Right kidney (tissue), 1 donor: Measurements from ENCODE around the gene AFAP1L2.

Experiments
- DNase-seq: peaks from one replicate; pipeline ENCODE4 v3.0.0-alpha.2; 2016

The AFAP1L2 gene

GRCh38 chr10:114412907-114413797 lies 8.8 kb upstream of the AFAP1L2 start:
- DNase-seq: no peak

GRCh38 chr10:114408968-114409444 lies 4.7 kb upstream of the AFAP1L2 start:
- no peak for DNase-seq

DNA sequence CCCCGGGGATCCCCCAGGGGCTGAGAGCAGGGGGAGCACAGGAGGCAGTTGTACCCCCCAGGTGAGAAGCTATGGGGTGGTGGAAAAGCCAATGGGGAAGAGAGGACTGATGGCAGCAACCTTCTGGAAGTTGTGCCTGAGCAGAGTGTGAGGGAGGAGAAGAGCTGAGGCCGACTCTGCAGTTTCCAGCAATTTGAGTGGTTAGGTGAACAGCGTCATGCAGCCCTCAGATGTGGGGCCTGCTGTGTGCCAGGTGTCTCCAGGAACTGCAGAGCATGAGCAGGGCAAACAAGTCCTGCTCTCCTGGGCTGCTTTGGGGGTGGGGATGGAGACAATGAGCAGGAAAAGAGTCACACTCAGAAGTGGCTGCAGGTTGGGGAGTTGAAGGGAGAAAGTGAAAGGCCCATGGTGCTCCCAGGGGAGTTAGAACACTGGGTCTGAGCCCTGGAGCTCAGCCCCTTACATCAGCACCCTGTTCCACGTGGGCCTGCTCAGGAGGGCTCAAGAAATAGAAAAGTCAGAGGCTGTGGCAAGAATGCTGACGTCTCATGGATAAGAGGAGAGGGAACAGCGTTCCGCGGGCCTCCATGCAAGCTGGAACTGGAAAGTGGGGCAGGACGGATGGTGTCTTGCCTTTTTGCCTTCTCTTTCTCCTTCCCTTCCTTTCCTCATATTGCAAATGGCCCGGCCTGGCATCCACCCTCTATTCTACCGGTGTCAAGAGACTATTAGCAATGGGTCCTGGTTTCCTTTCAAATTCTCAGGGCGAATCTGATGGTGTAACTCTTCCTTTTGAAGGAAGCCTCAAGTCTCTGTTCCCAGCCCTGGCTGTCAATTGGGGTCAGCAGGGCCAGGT lies 4.0 kb upstream of the AFAP1L2 start:
- DNase-seq: no peak

GRCh38 chr10:114406455-114406854 lies 2.2 kb upstream of the AFAP1L2 start:
- DNase-seq: no peak

DNA sequence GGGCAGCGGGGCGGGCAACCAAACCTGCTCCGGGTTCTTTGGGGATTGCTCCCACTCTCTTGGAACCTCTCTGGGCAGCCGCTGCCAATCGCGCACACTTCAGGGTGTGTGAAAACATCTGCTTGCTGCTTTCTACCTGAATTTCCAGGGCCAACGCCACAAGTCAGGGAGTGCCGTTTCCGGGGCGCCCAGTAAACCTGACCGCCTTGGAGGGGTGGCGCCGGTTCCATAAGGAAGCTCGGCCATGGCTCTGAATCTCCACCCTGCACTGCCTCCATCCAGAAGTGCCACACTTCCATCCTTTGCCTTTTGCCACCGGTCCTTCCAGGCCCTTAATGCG lies 679 bp upstream of the AFAP1L2 start:
- DNase-seq: no peak

DNA sequence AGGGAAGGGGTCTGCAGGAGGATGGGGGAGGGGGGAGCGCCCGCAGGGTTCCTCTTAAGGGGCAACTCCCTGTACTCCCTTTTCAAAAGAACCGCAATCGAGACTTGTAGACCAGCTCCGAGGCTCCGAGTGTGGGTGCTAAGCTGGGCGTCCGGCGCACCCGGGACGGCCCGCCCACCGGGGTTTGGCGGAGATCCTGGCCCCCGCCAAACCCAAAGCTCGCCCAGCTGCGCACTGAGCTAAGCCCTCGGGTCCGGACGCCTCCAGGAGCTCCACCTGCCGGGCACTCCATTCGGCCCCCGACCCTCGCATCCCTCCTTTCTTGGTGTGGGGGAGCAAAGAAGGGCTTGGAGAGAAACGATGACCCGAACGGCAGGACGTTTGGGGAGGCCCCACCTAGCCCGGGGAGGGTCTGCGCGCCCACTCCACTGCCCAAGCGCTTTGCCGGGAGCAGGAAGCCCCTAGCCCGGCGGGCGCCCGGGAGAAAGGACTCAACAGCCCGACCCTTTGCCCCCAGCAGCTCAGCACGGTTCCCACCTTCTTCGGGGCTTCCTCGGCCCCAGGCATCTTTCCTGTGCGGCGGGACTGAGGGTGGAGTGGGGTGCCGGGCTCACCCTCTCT lies 651 bp downstream of the AFAP1L2 start:
- no peak for DNase-seq

- DNase-seq: peak; percentile 77
Observed at GRCh38 chr10:114402871-114403540, 1.3 kb downstream of the AFAP1L2 start.

GRCh38 chr10:114402233-114402632 lies 2.1 kb downstream of the AFAP1L2 start:
- no peak for DNase-seq

DNA sequence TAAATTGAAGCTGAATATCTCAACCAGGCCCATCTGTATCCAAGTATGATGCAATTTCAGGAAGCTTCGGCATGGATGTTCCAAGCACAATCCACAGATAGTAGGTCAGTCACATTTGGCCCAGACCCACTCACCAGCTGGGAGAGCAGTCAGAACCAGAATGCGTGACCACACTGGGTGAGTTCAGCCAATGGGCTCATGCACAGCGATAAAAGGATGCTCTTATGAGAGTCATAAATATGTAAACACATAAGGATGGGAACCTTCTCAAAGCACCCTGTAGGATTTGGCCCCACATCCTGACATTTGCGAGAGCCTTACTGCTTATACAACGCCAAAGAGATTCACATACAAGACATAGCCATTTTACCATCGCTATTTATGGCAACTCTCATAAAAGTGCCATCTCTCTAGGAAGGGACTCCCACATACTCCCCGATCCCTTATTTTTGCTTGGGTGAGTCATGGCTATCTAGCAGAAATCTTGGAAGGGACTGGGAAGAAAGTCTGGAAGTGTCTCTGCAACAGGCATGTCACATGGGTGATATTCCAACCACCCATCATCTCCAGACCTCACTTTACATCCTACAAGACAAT lies 3.0 kb downstream of the AFAP1L2 start:
- DNase-seq: no peak

DNA sequence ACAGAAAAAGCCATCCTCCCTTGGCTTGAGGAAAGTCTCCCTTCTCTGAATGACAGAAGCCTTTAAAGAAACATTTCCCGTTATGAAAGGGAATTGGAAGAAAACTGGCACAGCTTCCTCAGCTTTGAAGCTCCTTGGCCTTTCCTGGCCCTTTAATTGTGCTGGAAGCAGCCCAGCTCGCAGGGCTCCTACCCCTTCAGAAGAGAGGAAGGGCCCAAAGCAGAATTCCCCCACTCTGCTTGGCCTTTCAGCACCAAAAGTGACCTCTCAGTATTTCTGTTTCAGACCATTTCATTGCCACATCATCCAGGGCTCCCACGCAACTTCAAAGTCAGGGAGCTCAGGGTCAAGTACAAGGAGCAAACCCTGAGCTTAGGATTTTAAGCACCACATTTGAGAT lies 4.2 kb downstream of the AFAP1L2 start:
- DNase-seq: no peak

DNA sequence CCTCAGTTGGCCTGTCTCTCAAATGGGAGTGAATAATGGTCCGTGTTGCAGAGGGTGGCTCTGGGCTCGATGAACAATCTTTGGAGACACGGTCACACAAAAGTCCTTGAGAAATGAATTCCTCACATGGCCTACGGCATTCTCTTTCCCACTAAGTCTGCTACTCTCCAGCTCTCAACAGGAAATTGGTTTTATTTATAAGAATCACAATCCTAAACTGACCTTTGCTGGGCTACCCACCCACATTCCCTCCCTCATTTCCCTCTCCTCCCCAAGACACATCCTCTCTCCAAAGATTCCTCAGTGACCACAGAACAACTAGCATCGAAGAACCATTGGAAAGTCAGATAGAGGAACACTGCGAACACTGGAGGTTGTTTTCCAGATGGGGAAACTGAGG lies 4.7 kb downstream of the AFAP1L2 start:
- DNase-seq: no peak

- no peak for DNase-seq
Observed at GRCh38 chr10:114398587-114399331, 5.5 kb downstream of the AFAP1L2 start.

GRCh38 chr10:114397651-114398145 lies 6.6 kb downstream of the AFAP1L2 start:
- DNase-seq: no peak

DNA sequence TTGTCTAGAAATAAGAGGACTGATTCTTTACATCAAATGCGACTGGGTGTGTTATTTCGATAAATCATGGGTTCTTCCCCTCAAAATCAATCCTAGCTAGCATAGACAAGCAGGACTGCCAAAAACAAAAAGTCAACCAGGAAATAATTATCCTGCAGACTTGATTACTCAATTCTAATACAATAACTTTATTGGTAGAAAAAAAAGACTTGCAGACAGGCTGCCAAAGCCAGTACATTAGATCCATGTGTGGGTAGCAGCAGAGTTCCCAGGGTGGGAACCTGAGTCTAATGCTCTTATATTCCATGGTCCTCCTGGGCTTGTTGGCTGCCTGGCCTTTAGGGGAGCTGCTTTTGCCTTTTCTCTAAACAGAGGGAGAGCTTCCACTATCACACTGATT lies 7.8 kb downstream of the AFAP1L2 start:
- DNase-seq: no peak

- no peak for DNase-seq
Observed at GRCh38 chr10:114395366-114396022, 8.8 kb downstream of the AFAP1L2 start.

DNA sequence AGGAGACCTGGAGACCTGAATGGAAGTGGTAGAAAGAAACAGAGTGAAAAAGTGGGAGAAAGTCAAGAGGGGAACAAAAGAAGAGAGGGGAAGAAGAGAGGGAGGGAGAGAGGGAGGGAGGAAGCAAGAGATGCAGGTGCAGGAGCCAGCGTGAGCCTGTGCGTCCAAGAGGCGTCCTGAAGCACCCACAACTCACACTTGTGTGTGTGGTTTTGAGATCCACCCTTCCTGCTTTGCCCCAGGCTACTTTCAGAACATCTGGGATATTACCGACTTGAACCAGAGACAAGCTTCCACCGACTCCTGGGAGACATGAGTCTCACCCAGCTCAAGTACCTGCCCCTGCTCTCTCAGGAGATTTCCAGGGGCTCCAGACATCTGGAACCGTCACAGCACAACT lies 9.8 kb downstream of the AFAP1L2 start:
- no peak for DNase-seq

DNA sequence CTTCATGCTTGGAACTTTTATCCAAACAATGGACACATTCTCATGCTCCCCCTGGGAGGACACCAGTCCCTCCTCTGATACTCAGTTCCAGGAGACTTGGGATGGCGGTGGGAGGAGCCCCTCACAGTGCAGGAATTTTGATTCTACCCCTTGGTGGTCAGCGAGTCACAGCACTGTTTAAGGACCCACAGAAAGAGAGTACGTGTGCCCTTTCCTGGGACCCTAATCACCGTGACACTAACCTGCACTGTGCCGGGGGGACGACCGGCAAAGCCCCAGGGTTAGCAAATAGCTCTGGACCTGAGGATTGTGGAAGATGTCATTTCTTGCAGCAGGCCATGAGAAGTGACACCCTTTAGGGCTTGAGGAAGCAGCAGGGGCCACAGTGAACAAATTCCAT lies 10.4 kb downstream of the AFAP1L2 start:
- no peak for DNase-seq

GRCh38 chr10:114393482-114393881 lies 10.8 kb downstream of the AFAP1L2 start:
- no peak for DNase-seq

DNA sequence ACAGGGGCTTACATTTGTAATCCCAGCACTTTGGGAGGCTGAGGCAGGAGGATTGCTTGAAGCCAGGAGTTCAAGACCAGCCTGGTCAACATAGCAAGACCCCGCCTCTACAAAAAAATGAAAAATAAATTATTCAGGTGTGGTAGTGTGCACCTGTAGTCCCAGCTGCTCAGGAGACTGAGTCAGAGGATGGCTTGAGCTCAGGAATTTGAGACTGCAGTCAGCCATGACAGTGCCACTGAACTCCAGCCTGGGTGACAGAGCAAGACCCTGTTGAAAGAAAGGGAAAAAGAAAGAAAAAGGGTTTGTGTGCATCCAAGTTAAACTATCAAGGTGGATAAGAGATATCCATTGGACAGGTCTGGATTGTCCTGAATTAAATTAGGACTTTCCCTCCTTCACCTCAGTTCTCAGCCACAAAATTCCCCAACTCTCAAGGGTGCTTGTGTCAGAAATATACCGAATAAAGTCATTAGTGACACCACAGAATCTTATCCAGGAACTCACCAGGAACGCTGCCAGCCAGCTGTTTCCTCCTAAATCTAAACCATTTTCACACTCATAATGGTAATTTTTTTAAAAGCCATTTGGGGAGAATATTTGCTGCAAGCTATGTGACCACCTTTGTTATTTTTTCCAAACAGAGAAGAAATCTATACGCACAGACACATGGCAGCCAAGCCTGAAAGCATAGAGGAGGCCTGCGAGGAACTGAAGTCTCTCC lies 12.0 kb downstream of the AFAP1L2 start:
- no peak for DNase-seq

- DNase-seq: no peak
Observed at GRCh38 chr10:114391599-114391998, 12.7 kb downstream of the AFAP1L2 start.
